Measurements from ENCODE around the gene RHBDL3. TPM values are rescaled to one million over a fixed set of nuclear protein-coding genes. Genes with fewer than 3 reads are reported as not detected.

Gene RHBDL3
- total RNA-seq, 4 donors from 2014 or later: 0.27 to 0.64 TPM; not detected in 2

DNA sequence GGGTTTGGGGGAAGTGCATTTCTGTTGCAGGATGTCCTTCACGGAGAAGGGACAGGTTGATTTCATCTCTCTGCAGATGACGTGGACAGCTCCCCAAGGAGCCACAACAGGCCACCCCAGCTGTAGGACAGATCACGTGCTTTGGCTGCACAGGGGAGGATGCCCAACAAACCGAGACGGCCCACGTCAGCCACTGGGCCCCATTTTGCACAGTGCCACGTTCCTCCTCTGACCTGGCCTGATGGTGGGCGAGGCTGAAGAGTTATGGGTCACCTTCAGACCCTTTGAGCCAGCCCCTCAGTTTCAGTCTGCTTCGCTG lies 9.0 kb upstream of the RHBDL3 start:
- WGBS, 2 donors (ENCODE audit: low coverage in 1 of 2): 69 to 80% methylated on average over 1 to 4 of the region's 9 CpGs
- Histone ChIP-seq H3K4me1 (peaks cover 0 to 13% (median 5%) of the 10 kb centered on the region in 4 donors), H3K27me3 (no peaks in the 10 kb centered on the region), H3K27ac (no peak overlapping the region), H3K4me3 (no peak overlapping the region), H3K9me3 (no peaks in the 10 kb centered on the region), H3K36me3 (no peaks in the 10 kb centered on the region)
- intact Hi-C loops (cut with DNase I; ENCODE audit: low total_unique reads): no loop called here
- no peak for DNase-seq
- TF ChIP-seq, protein P1, sequence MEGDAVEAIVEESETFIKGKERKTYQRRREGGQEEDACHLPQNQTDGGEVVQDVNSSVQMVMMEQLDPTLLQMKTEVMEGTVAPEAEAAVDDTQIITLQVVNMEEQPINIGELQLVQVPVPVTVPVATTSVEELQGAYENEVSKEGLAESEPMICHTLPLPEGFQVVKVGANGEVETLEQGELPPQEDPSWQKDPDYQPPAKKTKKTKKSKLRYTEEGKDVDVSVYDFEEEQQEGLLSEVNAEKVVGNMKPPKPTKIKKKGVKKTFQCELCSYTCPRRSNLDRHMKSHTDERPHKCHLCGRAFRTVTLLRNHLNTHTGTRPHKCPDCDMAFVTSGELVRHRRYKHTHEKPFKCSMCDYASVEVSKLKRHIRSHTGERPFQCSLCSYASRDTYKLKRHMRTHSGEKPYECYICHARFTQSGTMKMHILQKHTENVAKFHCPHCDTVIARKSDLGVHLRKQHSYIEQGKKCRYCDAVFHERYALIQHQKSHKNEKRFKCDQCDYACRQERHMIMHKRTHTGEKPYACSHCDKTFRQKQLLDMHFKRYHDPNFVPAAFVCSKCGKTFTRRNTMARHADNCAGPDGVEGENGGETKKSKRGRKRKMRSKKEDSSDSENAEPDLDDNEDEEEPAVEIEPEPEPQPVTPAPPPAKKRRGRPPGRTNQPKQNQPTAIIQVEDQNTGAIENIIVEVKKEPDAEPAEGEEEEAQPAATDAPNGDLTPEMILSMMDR (IDR thresholded peaks at IDR 0.05): no peak
- TF ChIP-seq EP300 (IDR thresholded peaks at IDR 0.05; ENCODE audit: low read depth) (no peak), POLR2AphosphoS5 (IDR thresholded peaks at IDR 0.05) (no peak), POLR2A (IDR thresholded peaks at IDR 0.05) (no peak)
- in situ Hi-C loops (cut with MboI; ENCODE audit: low pct_ligation_motif_present in 1 of 4, low pct_unique_long_range_greater_than_20kb in 1 of 4, low sequenced_read_pairs in 3 of 4): loop anchor here in 2 of 4 donors (5.0 kb wide), 1 partner anchor 61 kb away; no protein-coding TSS in a partner anchor

DNA sequence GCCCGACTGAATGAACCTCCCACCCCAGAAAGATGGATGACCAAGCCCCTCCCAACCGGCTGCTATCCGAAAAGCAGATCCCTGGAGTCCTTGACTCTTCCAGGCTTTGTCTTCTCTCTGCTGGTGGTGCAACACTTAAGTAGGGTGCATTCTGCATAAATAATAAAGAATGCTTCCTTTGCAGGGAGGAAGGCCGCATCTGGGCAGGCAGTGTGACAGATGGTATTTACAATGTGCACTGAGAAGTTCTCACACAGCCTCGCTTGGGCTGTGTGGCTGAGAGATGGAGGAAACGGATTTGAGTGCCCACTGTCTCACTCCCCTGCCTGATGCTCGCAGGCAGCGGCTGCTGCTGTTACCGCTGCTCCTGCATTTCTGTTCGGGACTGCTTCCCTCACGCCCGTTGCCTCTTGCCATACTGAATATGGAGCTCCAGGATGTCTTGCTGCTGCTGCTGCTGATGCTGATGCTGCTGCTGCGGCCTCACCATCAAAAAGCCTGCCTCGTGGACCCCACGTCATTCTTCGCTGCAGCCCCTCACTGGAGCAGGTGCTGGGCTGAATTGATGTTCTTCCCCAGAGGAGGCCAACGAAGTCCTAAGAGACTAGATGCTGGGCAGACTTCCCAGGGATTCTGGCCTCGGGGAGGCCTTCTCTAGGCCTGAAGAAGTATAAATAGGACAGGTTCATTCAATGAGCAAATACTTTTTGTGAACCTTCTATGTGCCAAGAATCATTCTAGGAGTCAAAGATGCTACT lies 7.1 kb upstream of the RHBDL3 start:
- intact Hi-C loops (cut with DNase I; ENCODE audit: low total_unique reads): no loop called here

DNA sequence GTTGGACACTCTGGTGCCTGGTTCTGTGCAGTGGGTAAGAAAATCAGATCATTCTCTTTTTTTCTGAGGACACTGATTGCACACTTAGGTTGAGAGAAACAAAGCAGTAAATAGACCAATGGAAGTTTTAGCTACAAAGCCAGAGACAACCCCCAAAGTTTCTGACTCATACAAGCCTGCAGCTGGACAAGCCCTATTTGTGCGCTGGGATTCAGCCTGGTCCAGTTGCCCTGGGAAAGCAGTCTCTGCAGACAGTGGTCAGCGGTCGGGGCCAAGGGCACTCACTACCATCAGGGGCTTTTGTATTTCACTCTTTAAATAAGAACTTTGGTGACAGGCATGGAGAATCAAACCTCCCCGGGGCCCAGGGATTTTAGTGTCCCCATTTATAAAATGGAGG lies 6.0 kb upstream of the RHBDL3 start:
- TF ChIP-seq POLR2A (IDR thresholded peaks at IDR 0.05) (no peak), EP300 (IDR thresholded peaks at IDR 0.05; ENCODE audit: low read depth) (no peak), POLR2AphosphoS5 (IDR thresholded peaks at IDR 0.05) (no peak)
- TF ChIP-seq, protein P1 (IDR thresholded peaks at IDR 0.05): no peak
- no peak for DNase-seq
- peaks cover 0 to 14% (median 5%) of the 10 kb centered on the region in 4 donors for H3K4me1 ChIP-seq
- H3K9me3 ChIP-seq: no peaks in the 10 kb centered on the region
- no peak overlapping the region for H3K27ac ChIP-seq
- H3K4me3 ChIP-seq: no peak overlapping the region
- peaks cover 24% of the 10 kb centered on the region for H3K27me3 ChIP-seq
- in situ Hi-C loops (cut with MboI; ENCODE audit: low pct_ligation_motif_present in 1 of 4, low pct_unique_long_range_greater_than_20kb in 1 of 4, low sequenced_read_pairs in 3 of 4): loop anchor here in 2 of 4 donors (5.0 kb wide), 1 partner anchor 58 kb away; no protein-coding TSS in a partner anchor
- no peaks in the 10 kb centered on the region for H3K36me3 ChIP-seq
- 75 to 86% methylated on average over 1 to 4 of the region's 4 CpGs for WGBS, 2 donors (ENCODE audit: low coverage in 1 of 2)
- intact Hi-C loops (cut with DNase I; ENCODE audit: low total_unique reads): no loop called here

More for the DNA sequence above, 7.1 kb upstream of the RHBDL3 start:
- in situ Hi-C loops (cut with MboI; ENCODE audit: low pct_ligation_motif_present in 1 of 4, low pct_unique_long_range_greater_than_20kb in 1 of 4, low sequenced_read_pairs in 3 of 4): loop anchor here in 2 of 4 donors (5.0 kb wide), 1 partner anchor 59 kb away; no protein-coding TSS in a partner anchor
- H3K9me3 ChIP-seq: no peaks in the 10 kb centered on the region
- no peaks in the 10 kb centered on the region for H3K36me3 ChIP-seq
- DNase-seq: no peak
- peaks cover 14% of the 10 kb centered on the region for H3K27me3 ChIP-seq
- no peak overlapping the region for H3K27ac ChIP-seq
- WGBS, 2 donors (ENCODE audit: low coverage in 1 of 2): 81 to 82% methylated on average over 6 to 18 of the region's 18 CpGs
- no peak for TF ChIP-seq EP300 (IDR thresholded peaks at IDR 0.05; ENCODE audit: low read depth)
- TF ChIP-seq POLR2A (IDR thresholded peaks at IDR 0.05): no peak
- TF ChIP-seq, protein P1 (IDR thresholded peaks at IDR 0.05): no peak
- no peak for TF ChIP-seq POLR2AphosphoS5 (IDR thresholded peaks at IDR 0.05)
- no peak overlapping the region for H3K4me3 ChIP-seq
- peaks cover 0 to 13% (median 5%) of the 10 kb centered on the region in 4 donors for H3K4me1 ChIP-seq

DNA sequence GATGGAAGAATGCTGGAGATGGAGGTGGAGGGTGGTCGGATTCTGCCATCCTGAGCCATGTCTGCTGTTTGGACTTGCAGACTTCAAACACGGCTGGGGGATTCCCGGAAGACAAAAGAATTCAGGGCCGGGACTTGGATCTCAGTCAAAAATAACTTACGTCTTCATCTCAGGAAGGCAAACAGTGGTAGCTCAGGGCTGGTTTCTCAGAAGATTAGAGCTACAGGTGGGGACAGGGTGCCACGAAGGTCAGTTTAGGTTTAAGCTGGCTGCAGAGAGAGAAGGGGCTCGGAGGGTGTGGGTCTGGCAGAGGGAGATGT lies 4.3 kb upstream of the RHBDL3 start:
- Histone ChIP-seq H3K9me3 (no peaks in the 10 kb centered on the region), H3K27me3 (peaks cover 37% of the 10 kb centered on the region), H3K4me3 (no peak overlapping the region), H3K36me3 (no peaks in the 10 kb centered on the region), H3K27ac (no peak overlapping the region), H3K4me1 (peaks cover 0 to 24% (median 13%) of the 10 kb centered on the region in 4 donors)
- intact Hi-C loops (cut with DNase I; ENCODE audit: low total_unique reads): no loop called here
- TF ChIP-seq EP300 (IDR thresholded peaks at IDR 0.05; ENCODE audit: low read depth) (no peak), POLR2AphosphoS5 (IDR thresholded peaks at IDR 0.05) (no peak), POLR2A (IDR thresholded peaks at IDR 0.05) (no peak)
- TF ChIP-seq, protein P1 (IDR thresholded peaks at IDR 0.05): no peak
- DNase-seq: no peak
- in situ Hi-C loops (cut with MboI; ENCODE audit: low pct_ligation_motif_present in 1 of 4, low pct_unique_long_range_greater_than_20kb in 1 of 4, low sequenced_read_pairs in 3 of 4): no loop called here
- WGBS, 2 donors (ENCODE audit: low coverage in 1 of 2): 18 to 34% methylated on average over 6 to 7 of the region's 7 CpGs
